Thyroid gland (tissue), 4 donors: ENCODE data around the gene IL18BP. TPM values are rescaled to one million over a fixed set of nuclear protein-coding genes. Genes with fewer than 3 reads are reported as not detected.

Experiments used
- DNase-seq, 2 donors: peaks; one replicate each; pipeline ENCODE4 v3.0.0-alpha.2; 2019
- H3K27ac ChIP-seq, 3 donors: fragments of 200-600 bp; sonication (generic); 1 replicate in 2 of 3; 2 replicates in 1 of 3; pipeline ENCODE4 v1.5.1; 2016 to 2019; ENCODE audit warnings: mild to moderate bottlenecking in 1 of 3, moderate library complexity in 1 of 3
- H3K27me3 ChIP-seq: fragments of 200-600 bp; sonication (generic); one replicate; pipeline ENCODE4 v1.5.1; 2019
- H3K36me3 ChIP-seq, 2 donors: fragments of 200-600 bp; sonication (generic); one replicate each; pipeline ENCODE4 v1.5.1; 2016 to 2019
- H3K4me1 ChIP-seq, 2 donors: fragments of 200-600 bp; sonication (generic); one replicate each; pipeline ENCODE4 v1.5.1; 2017 to 2019
- H3K4me3 ChIP-seq, 3 donors: fragments of 200-600 bp; sonication (generic); replicated peaks in 1 of 3; 1 replicate in 2 of 3; 2 replicates in 1 of 3; pipeline ENCODE4 v1.5.1; 2016; ENCODE audit warnings: mild to moderate bottlenecking in 1 of 3
- H3K9me3 ChIP-seq: fragments of 200-600 bp; sonication (generic); one replicate; pipeline ENCODE4 v1.5.1; 2017
- POLR2A ChIP-seq, 2 donors: fragments of 450-650 bp; IDR thresholded peaks; one replicate each; pipeline ENCODE4 v1.6.1; 2017; ENCODE audit warnings: antibody characterized with exemption in 2 of 2, mild to moderate bottlenecking in 2 of 2, moderate library complexity in 1 of 2
- WGBS, 2 donors: methylation state at CpG; one replicate each; pipeline ENCODE4 v1.1.5; 2017; 5-methylcytosine and 5-hydroxymethylcytosine counted together
- intact Hi-C: fragments of 100-400 bp; cut with DNase I; formaldehyde crosslinking; loops from one replicate; pipeline ENCODE4 v1.15.1; 2023
- total RNA-seq, 4 donors: library from RNA; depleted of rRNA; stranded (reverse); fragments of >200 nt; gene quantifications; one replicate each; pipeline ENCODE4 v1.2.3, GENCODE V29; 2016
- TF ChIP-seq, protein P1 (sequence below), 6 experiments: fragments of 200-600 bp in 3 of 6; fragments of 450-650 bp in 3 of 6; sonication (generic) in 3 of 6; IDR thresholded peaks; one replicate each; pipeline ENCODE4 v1.5.1; 2016 to 2019; ENCODE audit warnings: antibody characterized with exemption in 6 of 6, mild to moderate bottlenecking in 2 of 6, inconsistent platforms in 1 of 6, moderate library complexity in 1 of 6

Gene IL18BP
- total RNA-seq, 4 donors from 2014 or later, result 7.6 to 12.1 (median 9.5) TPM

- no peaks in the 10 kb centered on the region for H3K9me3 ChIP-seq
- intact Hi-C loops, result loop anchor here (2.0 kb wide), 1 partner anchor 39 kb away; no protein-coding TSS in a partner anchor
- no peaks in the 10 kb centered on the region for H3K27me3 ChIP-seq
- peak; percentile 22 to 25 for DNase-seq
- peaks cover 0 to 3% of the 10 kb centered on the region in 2 donors for H3K36me3 ChIP-seq
- peak overlapping the region; percentile 92 to 100 (median 95) for H3K27ac ChIP-seq
- WGBS, 2 donors, result 3 to 4% methylated on average over 5 to 6 of the region's 6 CpGs
- peaks cover 48 to 59% of the 10 kb centered on the region in 2 donors for H3K4me1 ChIP-seq
- no peak for TF ChIP-seq POLR2A (IDR thresholded peaks at IDR 0.05)
- TF ChIP-seq, protein P1, sequence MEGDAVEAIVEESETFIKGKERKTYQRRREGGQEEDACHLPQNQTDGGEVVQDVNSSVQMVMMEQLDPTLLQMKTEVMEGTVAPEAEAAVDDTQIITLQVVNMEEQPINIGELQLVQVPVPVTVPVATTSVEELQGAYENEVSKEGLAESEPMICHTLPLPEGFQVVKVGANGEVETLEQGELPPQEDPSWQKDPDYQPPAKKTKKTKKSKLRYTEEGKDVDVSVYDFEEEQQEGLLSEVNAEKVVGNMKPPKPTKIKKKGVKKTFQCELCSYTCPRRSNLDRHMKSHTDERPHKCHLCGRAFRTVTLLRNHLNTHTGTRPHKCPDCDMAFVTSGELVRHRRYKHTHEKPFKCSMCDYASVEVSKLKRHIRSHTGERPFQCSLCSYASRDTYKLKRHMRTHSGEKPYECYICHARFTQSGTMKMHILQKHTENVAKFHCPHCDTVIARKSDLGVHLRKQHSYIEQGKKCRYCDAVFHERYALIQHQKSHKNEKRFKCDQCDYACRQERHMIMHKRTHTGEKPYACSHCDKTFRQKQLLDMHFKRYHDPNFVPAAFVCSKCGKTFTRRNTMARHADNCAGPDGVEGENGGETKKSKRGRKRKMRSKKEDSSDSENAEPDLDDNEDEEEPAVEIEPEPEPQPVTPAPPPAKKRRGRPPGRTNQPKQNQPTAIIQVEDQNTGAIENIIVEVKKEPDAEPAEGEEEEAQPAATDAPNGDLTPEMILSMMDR (IDR thresholded peaks at IDR 0.05), result no peak
- H3K4me3 ChIP-seq, result peak overlapping the region in 2 of 3 donors; percentile 39 to 51
These were observed 41.2 kb downstream of the IL18BP start for GRCh38 chr11:72039856-72040401.

DNA sequence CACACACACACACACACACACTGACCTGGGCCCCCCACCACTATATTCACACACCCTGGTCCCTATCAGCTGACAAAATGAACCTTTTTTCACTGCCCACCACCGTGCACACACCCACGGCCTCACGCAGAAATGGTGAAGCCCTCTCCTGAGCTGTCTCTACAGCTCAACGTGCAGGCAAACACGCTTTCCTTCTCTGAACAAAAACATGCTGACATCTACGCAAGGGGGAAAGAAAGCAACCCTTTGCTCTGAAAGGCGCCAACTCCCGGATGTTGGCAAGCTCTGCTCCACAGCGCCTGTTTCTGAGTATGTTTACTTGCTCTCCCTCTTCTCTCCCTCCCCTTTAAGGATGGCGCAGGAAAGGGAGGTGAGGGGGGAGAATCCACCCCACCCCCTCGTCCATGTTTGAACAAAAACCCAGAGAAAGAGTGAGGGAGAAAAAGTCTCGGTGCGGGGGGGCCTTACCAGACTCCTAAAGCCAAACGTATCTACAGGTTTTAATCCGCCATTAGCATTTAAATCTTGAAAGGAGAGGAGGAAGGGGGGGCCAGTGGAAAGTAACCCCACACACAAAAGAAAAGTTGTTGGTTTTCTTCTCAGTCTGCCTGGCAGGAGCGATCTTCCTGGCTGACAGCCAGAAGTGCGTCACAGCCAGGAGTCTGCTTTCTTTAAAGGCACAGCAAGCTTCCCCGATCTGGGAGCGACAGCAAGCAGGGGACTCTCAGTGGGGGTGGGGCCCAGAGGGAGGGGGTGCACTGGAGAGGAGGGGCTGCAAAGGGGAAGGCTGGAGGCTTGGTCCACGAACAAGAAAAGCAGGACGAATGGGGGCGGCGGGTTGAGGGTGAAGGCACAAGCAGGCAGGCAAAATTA lies 42.0 kb downstream of the IL18BP start:
- Histone ChIP-seq H3K36me3 (no peaks in the 10 kb centered on the region), H3K9me3 (no peaks in the 10 kb centered on the region), H3K4me1 (peaks cover 48 to 55% of the 10 kb centered on the region in 2 donors), H3K4me3 (peak overlapping the region; percentile 13 to 51 (median 39)), H3K27me3 (no peaks in the 10 kb centered on the region), H3K27ac (peak overlapping the region; percentile 92 to 100 (median 95))
- WGBS, 2 donors, result 0% methylated on average over 22 to 23 of the region's 23 CpGs
- TF ChIP-seq, protein P1 (IDR thresholded peaks at IDR 0.05), result no peak
- TF ChIP-seq POLR2A (IDR thresholded peaks at IDR 0.05), result peak; percentile 23 to 64
- DNase-seq, result peak; percentile 97
- intact Hi-C loops, result loop anchor here (2.0 kb wide), 1 partner anchor 38 kb away; no protein-coding TSS in a partner anchor

DNA sequence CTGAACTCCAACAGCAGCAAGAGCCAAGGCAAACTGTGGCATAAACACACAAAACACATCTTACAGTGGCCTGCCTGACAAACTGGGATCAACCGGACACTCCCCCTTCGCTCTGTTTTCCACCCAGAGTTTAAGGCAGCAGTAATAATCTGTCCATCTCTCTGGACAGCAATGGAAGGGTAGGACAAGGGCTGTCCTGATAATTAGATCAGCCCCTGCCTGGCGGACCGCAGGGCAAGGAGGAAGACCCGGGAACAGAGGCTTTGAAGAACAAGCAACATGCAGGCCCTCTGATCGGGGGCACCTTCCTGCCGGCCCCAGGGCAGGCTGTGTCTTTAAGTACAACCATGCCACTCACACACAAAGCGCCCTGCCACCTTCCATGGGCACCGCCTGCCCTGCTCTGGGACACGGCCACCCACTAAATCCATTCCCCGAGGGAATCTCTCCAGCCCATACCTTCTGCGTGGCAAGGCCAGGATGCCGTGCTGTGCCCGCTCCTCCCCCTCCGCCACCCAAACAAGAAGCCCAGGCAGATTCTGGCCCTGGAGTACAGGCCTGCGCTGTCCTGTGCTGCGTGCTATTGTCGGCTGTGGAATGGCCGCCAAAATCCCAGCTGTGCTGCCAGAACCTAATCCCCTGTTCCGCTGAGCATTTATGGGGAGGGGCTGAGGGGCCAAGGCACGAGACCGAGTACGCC lies 42.8 kb downstream of the IL18BP start:
- H3K36me3 ChIP-seq, result no peaks in the 10 kb centered on the region
- intact Hi-C loops, result loop anchor here (2.0 kb wide), 1 partner anchor 37 kb away; no protein-coding TSS in a partner anchor
- TF ChIP-seq, protein P1 (IDR thresholded peaks at IDR 0.05), result no peak
- TF ChIP-seq POLR2A (IDR thresholded peaks at IDR 0.05), result peak; percentile 60 to 82
- 0 to 1% methylated on average over 17 to 18 of the region's 23 CpGs for WGBS, 2 donors
- peak overlapping the region; percentile 13 to 51 (median 39) for H3K4me3 ChIP-seq
- peaks cover 48 to 49% of the 10 kb centered on the region in 2 donors for H3K4me1 ChIP-seq
- H3K27me3 ChIP-seq, result no peaks in the 10 kb centered on the region
- DNase-seq, result peak; percentile 83 to 86
- peak overlapping the region; percentile 92 to 100 (median 95) for H3K27ac ChIP-seq
- no peaks in the 10 kb centered on the region for H3K9me3 ChIP-seq

DNA sequence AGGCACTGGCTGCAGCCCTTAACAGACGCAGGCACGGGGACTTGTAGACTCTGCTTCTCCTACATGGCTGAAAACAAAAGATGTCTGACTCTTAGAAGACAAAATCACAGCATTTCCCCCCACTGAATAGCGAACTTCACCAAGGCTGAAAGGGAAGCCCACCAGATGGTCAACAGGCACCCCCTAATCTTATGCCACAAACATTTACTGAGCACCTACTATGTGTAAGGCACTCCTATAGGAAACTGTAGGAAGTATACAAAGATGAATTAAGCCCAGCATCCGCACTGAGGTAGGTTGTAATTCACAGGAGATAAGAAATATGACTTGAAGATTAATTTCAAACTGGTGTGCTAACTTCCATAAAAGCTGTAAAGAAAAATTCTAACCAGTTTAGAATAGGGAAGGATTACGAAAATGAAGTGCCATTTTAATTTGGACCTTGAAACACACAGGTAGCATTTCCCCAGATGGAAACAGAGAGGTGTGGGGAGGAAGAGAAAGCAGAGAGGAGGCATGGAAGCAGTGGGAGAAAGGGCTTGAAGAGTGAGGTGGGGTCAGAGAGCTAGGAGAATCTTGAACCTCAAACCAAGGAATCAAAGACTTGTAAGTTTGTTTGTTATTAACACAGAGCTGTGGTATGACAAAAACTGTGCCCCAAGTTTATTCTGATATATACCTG lies 43.5 kb downstream of the IL18BP start:
- peak overlapping the region; percentile 13 to 51 (median 39) for H3K4me3 ChIP-seq
- TF ChIP-seq, protein P1 (IDR thresholded peaks at IDR 0.05), result no peak
- no peak for TF ChIP-seq POLR2A (IDR thresholded peaks at IDR 0.05)
- no peaks in the 10 kb centered on the region for H3K9me3 ChIP-seq
- 34 to 41% methylated on average over 4 to 5 of the region's 5 CpGs for WGBS, 2 donors
- intact Hi-C loops, result no loop called here
- H3K27me3 ChIP-seq, result no peaks in the 10 kb centered on the region
- H3K4me1 ChIP-seq, result peaks cover 42 to 43% of the 10 kb centered on the region in 2 donors
- DNase-seq, result no peak
- H3K36me3 ChIP-seq, result no peaks in the 10 kb centered on the region
- peak overlapping the region; percentile 92 to 100 (median 95) for H3K27ac ChIP-seq
